K562 (cell line): Measurements from ENCODE around the gene PADI4. TPM values are rescaled to one million over a fixed set of nuclear protein-coding genes. Genes with fewer than 3 reads are reported as not detected.

Experiments used
- ETV1 ChIP-seq: fragments of 450-650 bp; conservative IDR thresholded peaks from 2 replicates; pipeline ENCODE4 v1.6.1; 2016; ENCODE audit warnings: missing genetic modification characterization, control low read depth, low read depth, missing compliant biosample characterization
- EZH2 ChIP-seq: IDR thresholded peaks from 2 replicates; pipeline ENCODE4 v1.6.1; 2012; ENCODE audit warnings: low read depth, mild to moderate bottlenecking, inconsistent platforms, low read length, borderline replicate concordance
- GABPB1 ChIP-seq: sonication (generic); formaldehyde crosslinking; IDR thresholded peaks from 2 replicates; pipeline ENCODE4 v1.8.0; 2022; ENCODE audit warnings: mild to moderate bottlenecking, missing genetic modification reagents
- HDAC6 ChIP-seq: IDR thresholded peaks from 2 replicates; pipeline ENCODE4 v1.6.1; 2012; ENCODE audit warnings: low read depth, mild to moderate bottlenecking, control low read depth, inconsistent platforms, low read length, moderate library complexity
- HNRNPK ChIP-seq: fragments of 200-400 bp; formaldehyde crosslinking; IDR thresholded peaks from one replicate; pipeline ENCODE4 v1.6.1; 2018; ENCODE audit warnings: mild to moderate bottlenecking, low read depth, low read length; ENCODE audit not compliant: poor library complexity, severe bottlenecking
- KLF13 ChIP-seq: fragments of 450-650 bp; IDR thresholded peaks from 2 replicates; pipeline ENCODE4 v1.6.1; 2016; ENCODE audit warnings: missing genetic modification characterization, low read depth, mild to moderate bottlenecking, missing compliant biosample characterization, moderate library complexity, borderline replicate concordance
- MTF1 ChIP-seq: fragments of 250-450 bp; sonication (Bioruptor Pico); IDR thresholded peaks from 2 replicates; pipeline ENCODE4 v1.9.0; 2021; ENCODE audit warnings: moderate library complexity, mild to moderate bottlenecking, inconsistent platforms, borderline replicate concordance
- MYBL2 ChIP-seq, 2 experiments: fragments of 450-650 bp in 1 of 2; sonication (generic) in 1 of 2; formaldehyde crosslinking in 1 of 2; IDR thresholded peaks; 2 replicates each; pipeline versions ENCODE4 v1.6.1 to v1.8.1; 2017 to 2022; ENCODE audit warnings: borderline replicate concordance in 1 of 2, inconsistent platforms in 1 of 2, low read depth in 1 of 2, mild to moderate bottlenecking in 1 of 2, missing genetic modification reagents in 1 of 2, moderate library complexity in 1 of 2
- POLR2AphosphoS5 ChIP-seq: IDR thresholded peaks from 2 replicates; pipeline ENCODE4 v1.6.1; 2011; ENCODE audit warnings: mild to moderate bottlenecking, low read depth, low read length, moderate library complexity; ENCODE audit not compliant: control insufficient read depth, insufficient read depth
- RREB1 ChIP-seq: fragments of 250-450 bp; sonication (Bioruptor Pico); IDR thresholded peaks from 2 replicates; pipeline ENCODE4 v1.4.0; 2020
- SLC30A9 ChIP-seq: fragments of 250-450 bp; sonication (Bioruptor Pico); IDR thresholded peaks from 2 replicates; pipeline ENCODE4 v1.8.0; 2022; ENCODE audit warnings: mild to moderate bottlenecking, moderate library complexity
- SOX6 ChIP-seq: fragments of 450-650 bp; IDR thresholded peaks from 2 replicates; pipeline ENCODE4 v1.6.1; 2014; ENCODE audit warnings: mild to moderate bottlenecking
- ZBTB49 ChIP-seq: sonication (generic); formaldehyde crosslinking; IDR thresholded peaks from 2 replicates; pipeline ENCODE4 v1.8.0; 2022; ENCODE audit warnings: missing genetic modification reagents, mild to moderate bottlenecking, borderline replicate concordance
- ZNF197 ChIP-seq: fragments of 200-800 bp; sonication (Bioruptor generic); IDR thresholded peaks from 2 replicates; pipeline ENCODE4 v1.6.1; 2016; ENCODE audit warnings: low read depth, missing genetic modification characterization, missing compliant biosample characterization
- ZNF354B ChIP-seq: fragments of 250-450 bp; sonication (Bioruptor Pico); IDR thresholded peaks from 2 replicates; pipeline ENCODE4 v1.4.0; 2020
- ZNF668 ChIP-seq: fragments of 250-450 bp; sonication (Bioruptor Pico); IDR thresholded peaks from 2 replicates; pipeline ENCODE4 v1.8.0; 2022; ENCODE audit warnings: mild to moderate bottlenecking, inconsistent platforms
- polyA plus RNA-seq, 8 experiments: library from polyadenylated mRNA; depleted of rRNA in 4 of 8; stranded (reverse) in 5 of 8; unstranded in 3 of 8; fragments of >200 nt; fragmentation: Nextera tagmentation in 2 of 8; fragmentation: Illumina TruSeq in 1 of 8; extraction: Ambion mirVana in 2 of 8; extraction: Trizol in 1 of 8; gene quantifications; 2 replicates each; pipeline versions ENCODE4 v1.2.1 to v1.2.3, GENCODE V29; 2011 to 2014; ENCODE audit warnings: inconsistent platforms in 1 of 8, missing spikeins in 1 of 8
- total RNA-seq, 7 experiments: library from RNA; depleted of rRNA in 6 of 7; stranded (reverse); fragments of >200 nt in 6 of 7; fragmentation: Illumina TruSeq in 2 of 7; extraction: Trizol in 2 of 7; gene quantifications; 2 replicates each; pipeline versions ENCODE4 v1.2.1 to v1.2.3, GENCODE V29; 2011 to 2021; ENCODE audit warnings: low replicate concordance in 1 of 7
- TF ChIP-seq, protein P1 (sequence below): fragments of 450-650 bp; formaldehyde crosslinking; conservative IDR thresholded peaks from 2 replicates; pipeline ENCODE4 v1.4.0; 2022; ENCODE audit warnings: mild to moderate bottlenecking, missing genetic modification characterization

Gene PADI4
- total and polyA plus RNA-seq, 9 of the 15 experiments (the other 6 are each of a cell fraction or from before 2014, with no cell fraction given) = 0.22 to 0.33 TPM; not detected in 7

DNA sequence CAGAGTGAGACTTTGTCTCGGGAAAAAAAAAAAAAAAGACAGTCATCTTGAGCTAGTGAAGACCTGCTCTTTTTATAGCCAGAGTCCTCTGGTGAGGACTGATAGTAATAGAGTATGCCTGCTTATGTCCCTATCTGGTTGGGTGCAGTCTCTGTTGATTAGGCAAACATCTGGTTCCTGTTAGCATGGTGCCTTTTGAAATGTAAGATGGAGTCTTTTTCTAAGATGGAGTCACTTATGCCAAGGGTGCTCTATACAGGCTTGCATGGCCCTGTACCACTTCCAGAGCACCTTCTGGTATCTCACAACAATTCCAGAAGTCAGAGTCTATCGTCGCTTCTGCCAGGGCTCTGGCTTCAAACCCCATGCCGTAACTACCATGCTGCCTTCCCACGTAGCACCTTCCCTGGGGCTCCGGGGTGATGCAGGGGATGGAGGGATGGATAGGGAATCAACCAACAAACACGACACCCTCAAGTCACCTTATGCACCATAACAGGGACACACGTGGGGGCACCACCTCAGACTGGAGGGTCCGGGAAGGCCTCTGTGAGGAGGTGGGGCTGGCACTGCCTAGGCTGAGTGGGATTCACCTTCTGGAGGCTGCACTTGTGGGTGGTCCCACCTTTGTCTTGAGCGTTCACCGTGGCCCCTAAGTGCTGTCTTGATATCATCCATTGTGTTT lies 52.4 kb downstream of the PADI4 start (continued):
- TF ChIP-seq SLC30A9 = no peak
- peak; percentile 99 for TF ChIP-seq MTF1 (CRISPR knock-in tag)
- TF ChIP-seq HDAC6 = no peak
- peak; percentile 69; the same call in 1 of the 2 replicates for TF ChIP-seq SOX6
- no peak for TF ChIP-seq MYBL2 (IDR thresholded peaks at IDR 0.05; ENCODE audit: low read depth)
- TF ChIP-seq MYBL2 (CRISPR knock-in tag; IDR thresholded peaks at IDR 0.05; ENCODE audit: borderline replicate concordance) = no peak
- TF ChIP-seq, protein P1, sequence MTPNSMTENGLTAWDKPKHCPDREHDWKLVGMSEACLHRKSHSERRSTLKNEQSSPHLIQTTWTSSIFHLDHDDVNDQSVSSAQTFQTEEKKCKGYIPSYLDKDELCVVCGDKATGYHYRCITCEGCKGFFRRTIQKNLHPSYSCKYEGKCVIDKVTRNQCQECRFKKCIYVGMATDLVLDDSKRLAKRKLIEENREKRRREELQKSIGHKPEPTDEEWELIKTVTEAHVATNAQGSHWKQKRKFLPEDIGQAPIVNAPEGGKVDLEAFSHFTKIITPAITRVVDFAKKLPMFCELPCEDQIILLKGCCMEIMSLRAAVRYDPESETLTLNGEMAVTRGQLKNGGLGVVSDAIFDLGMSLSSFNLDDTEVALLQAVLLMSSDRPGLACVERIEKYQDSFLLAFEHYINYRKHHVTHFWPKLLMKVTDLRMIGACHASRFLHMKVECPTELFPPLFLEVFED (CRISPR knock-in tag) = peak; percentile 99
- TF ChIP-seq ZBTB49 (CRISPR knock-in tag) = no peak
- peak; percentile 99 for TF ChIP-seq RREB1
- TF ChIP-seq GABPB1 (CRISPR knock-in tag) = no peak
- peak; percentile 99 for TF ChIP-seq KLF13 (tag)
- no peak for TF ChIP-seq EZH2
- TF ChIP-seq POLR2AphosphoS5 = peak; percentile 93
- TF ChIP-seq HNRNPK = no peak
- peak; percentile 95 for TF ChIP-seq ETV1
- TF ChIP-seq ZNF668 = peak; percentile 99
- TF ChIP-seq ZNF197 (CRISPR knock-in tag) = peak; percentile 99
- peak; percentile 97 for TF ChIP-seq ZNF354B (CRISPR knock-in tag)
